ENCODE results near the gene ZP3.
"Not testable (repeated sequence)": the region's sequence is repeated elsewhere in the genome, so short reads cannot be mapped to it uniquely, and the experiment has no call there.

The ZP3 gene

DNA sequence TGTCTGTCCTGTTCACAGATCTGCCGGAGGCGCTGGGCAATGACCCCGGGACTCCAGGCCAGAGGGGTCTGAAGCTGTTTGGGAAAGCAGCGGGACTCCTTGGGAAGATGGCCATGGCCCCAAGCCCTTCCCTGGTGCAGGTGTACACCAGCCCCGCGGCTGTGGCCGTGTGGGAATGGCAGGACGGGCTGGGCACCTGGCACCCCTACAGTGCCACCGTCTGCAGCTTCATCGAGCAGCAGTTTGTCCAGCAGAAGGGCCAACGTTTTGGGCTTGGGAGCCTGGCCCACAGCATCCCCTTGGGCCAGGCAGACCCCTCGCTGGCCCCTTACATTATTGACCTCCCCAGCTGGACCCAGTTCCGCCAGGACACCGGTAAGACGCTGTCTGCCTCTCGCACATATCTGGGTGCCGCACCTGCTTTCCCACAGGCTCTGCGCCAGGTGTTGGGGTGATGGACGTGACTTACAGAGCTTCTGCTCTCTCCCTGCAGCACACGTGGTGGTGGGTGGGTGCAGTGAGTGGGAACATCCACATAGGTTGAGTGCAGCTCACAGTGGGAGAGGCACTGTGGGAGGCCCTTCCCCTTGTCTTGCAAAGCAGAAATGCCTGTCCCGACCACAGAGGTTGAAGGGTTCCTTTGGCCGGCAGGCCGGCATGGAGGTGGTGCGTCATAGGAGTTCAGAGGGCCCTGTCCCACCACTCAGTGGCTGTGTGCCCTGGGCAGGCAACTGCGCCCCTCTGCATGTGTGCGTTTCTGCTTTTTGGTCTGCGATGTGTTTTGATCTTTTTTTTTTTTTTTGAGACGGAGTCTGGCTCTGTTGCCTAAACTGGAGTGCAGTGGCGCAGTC, 55.9 kb downstream of the ZP3 start:
- in situ Hi-C loops (cut with HindIII; ENCODE audit: low sequenced_read_pairs) = not testable (repeated sequence)

DNA sequence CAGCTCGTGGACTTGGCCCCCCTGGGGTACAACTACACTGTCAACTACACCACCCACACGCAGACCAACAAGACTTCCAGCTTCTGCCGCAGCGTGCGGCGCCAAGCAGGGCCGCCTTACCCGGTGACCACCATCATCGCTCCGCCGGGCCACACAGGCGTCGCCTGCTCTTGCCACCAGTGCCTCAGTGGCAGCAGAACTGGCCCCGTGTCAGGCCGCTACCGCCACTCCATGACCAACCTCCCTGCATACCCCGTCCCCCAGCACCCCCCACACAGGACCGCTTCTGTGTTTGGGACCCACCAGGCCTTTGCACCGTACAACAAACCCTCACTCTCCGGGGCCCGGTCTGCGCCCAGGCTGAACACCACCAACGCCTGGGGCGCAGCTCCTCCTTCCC, 57.9 kb downstream of the ZP3 start:
- in situ Hi-C loops (cut with HindIII; ENCODE audit: low sequenced_read_pairs) = not testable (repeated sequence)

DNA sequence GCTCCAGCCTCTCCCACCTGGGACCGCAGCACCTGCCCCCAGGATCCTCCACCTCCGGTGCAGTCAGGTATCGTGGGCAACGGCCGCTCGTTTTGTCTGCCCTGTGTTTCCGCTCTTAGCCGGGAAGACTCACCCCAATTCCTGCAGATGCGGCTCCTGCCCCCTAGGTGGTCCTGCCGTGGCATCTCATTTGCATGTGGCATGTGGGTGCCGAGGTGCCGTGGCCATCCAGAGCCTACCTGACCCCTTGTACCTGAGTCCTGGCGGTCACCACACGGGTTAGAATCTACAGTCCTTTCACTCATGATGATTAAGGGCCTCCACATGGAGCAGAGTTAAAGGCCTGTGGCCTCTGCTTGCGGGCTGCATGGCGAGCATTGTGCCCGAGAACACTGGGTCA, 58.3 kb downstream of the ZP3 start:
- in situ Hi-C loops (cut with HindIII; ENCODE audit: low sequenced_read_pairs) = not testable (repeated sequence)

DNA sequence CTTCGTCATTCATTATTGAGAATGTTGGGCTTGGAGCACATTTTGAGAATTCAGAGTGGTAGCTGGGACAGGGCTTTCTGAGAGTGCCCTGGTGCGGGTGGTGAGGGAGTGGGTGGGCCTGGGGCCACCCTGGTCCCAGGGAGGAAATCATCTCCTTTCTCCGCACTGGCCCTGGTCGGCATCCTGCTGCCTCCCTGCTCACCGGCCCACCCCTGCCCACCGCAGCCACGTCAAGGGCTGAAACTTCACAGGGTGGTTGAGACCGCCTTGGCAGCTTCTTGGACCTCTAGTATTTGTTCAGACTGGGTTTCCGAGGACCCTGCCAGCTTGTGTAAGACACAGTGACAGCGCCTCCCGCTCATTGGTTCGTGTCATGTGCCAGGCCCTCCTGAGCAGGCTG, 59.7 kb downstream of the ZP3 start:
- in situ Hi-C loops (cut with HindIII; ENCODE audit: low sequenced_read_pairs) = not testable (repeated sequence)

DNA sequence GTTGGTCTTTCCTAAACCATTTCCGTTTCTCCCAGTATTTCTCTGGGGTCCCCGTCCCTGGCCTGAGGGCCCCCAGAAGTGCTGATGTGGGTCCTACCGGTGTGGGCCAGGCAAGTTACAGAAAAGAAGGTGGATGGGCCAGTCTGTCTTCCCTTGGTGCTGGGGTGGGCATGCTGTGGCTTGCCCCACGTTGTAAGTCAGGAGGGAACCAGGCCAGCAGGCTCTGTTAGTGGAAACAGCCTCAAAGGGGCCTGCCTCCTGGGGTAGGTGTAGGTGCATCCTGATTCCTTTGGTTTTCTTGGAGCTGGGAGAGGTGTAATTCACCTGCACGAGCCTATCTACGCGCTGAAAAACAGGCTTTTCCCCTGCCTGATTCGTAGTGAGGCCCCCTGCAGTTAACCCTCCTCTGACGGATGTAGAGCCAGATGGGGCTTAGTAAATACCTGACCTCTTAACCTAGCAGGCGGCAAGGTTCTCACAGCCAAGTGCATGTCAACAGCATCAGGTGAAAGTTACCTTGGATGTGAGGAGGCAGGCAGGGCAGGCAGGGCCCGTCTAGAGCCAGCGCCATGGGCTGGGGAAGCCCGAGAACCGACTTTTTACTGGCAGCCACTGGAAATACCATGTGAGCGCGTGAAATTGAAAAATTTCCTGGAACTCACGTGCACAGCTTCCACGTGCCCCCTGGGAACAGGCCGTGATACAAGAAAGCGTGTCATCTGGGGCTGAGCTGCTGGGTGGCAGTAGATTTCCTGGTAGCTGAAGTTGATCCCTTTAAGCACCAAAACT, 61.3 kb downstream of the ZP3 start:
- in situ Hi-C loops (cut with HindIII; ENCODE audit: low sequenced_read_pairs) = not testable (repeated sequence)

DNA sequence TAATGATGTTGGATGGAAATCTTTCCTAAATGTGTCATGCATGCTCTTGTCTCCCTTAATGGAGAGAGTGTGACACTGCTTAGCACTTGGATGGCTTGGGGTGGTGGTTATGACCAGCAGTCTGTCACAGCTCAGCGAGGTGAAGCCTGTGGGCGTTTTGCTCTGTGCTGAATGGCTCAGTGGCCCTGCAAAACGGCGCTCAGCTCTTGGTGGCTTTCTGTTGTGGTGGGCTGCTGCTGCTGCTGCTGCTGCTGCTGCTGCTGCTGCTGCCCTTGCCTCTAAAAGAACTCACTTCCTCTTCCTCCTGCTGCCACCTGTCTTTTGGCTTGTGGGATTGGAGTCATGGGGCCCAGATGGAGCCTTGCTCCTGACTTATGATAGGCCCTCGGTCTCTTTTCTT, 61.9 kb downstream of the ZP3 start:
- in situ Hi-C loops (cut with HindIII; ENCODE audit: low sequenced_read_pairs) = not testable (repeated sequence)

- in situ Hi-C loops (cut with HindIII; ENCODE audit: low sequenced_read_pairs) = not testable (repeated sequence)
Observed at GRCh38 chr7:76487969-76488368, 63.2 kb downstream of the ZP3 start.
